GM10248 (cell line): ENCODE results near the gene WDR49.
"Not testable (repeated sequence)": the region's sequence is repeated elsewhere in the genome, so short reads cannot be mapped to it uniquely, and the experiment has no call there.

Source experiments
- CTCF ChIA-PET: fragments of 300-600 bp; sonication (Branson Sonifier 250); formaldehyde crosslinking; extraction: SDS; loops from one replicate; lab custom pipeline; 2021; ENCODE audit warnings: antibody characterized with exemption; lab: Yijun Ruan, JAX
- POLR2A ChIA-PET: fragments of 350-650 bp; sonication (Branson Sonifier 250); formaldehyde crosslinking; extraction: SDS; loops from one replicate; lab custom pipeline; 2020; ENCODE audit warnings: antibody characterized with exemption; lab: Yijun Ruan, JAX
- DNase-seq: peaks from one replicate; pipeline ENCODE4 v3.0.0; 2012; ENCODE audit errors: extremely low spot score
- TF ChIP-seq, protein P1 (sequence below): IDR thresholded peaks from 2 replicates; pipeline ENCODE4 v1.5.1; 2012; ENCODE audit warnings: mild to moderate bottlenecking, low read depth; ENCODE audit errors: extremely low read depth, missing control alignments, control extremely low read depth

WDR49 gene

DNA sequence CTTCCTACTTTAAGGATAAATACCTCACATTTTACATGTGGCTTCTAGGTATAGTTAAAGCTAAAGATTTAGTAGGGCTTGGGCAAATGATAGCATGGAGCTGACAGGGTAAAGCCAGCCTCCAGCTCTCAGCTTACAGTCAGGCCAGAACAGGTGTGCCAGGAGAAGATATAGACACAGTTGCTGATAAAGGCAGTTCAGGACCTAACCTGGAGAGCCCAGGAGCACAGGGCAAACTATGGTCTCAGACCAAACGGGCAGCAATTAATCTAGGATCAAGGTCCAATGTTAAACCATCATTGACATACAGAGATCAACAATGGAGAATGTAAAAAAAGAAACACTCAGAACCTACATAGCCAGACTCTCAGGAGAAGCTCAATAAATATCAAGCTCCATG is 4.0 kb downstream of the WDR49 start:
- no peak for DNase-seq
- CTCF ChIA-PET, result interaction anchor here (1.7 kb wide), 1 partner anchor 35 kb away, joined by 9 read pairs; no protein-coding TSS in a partner anchor
- POLR2A ChIA-PET, result no interaction called here
- TF ChIP-seq, protein P1, sequence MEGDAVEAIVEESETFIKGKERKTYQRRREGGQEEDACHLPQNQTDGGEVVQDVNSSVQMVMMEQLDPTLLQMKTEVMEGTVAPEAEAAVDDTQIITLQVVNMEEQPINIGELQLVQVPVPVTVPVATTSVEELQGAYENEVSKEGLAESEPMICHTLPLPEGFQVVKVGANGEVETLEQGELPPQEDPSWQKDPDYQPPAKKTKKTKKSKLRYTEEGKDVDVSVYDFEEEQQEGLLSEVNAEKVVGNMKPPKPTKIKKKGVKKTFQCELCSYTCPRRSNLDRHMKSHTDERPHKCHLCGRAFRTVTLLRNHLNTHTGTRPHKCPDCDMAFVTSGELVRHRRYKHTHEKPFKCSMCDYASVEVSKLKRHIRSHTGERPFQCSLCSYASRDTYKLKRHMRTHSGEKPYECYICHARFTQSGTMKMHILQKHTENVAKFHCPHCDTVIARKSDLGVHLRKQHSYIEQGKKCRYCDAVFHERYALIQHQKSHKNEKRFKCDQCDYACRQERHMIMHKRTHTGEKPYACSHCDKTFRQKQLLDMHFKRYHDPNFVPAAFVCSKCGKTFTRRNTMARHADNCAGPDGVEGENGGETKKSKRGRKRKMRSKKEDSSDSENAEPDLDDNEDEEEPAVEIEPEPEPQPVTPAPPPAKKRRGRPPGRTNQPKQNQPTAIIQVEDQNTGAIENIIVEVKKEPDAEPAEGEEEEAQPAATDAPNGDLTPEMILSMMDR, result no peak

DNA sequence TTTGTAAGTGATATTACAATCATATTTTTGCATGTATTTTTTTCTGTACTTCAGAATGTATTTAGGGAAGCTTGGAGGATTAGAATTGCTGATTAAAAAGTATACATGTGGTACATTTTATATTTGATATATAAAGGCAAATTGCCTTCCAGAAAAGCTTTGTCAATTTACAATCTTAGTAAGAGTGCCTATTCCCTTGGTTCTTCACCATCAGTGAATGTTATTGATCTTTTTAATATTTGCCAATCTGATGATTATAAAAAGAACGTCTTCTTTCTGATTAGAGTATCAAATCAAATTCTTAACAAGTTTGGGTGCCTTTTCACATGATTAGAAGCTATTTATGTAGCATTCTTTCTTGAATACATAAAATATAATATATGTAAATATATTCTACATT is 9.1 kb downstream of the WDR49 start:
- ChIA-PET CTCF (interaction anchor here (1.2 to 1.5 kb wide), 2 partner anchors 9 to 30 kb away, joined by 3 to 5 read pairs; partner anchors contain the start of gene WDR49), POLR2A (no interaction called here)
- TF ChIP-seq, protein P1, result no peak
- DNase-seq, result no peak

DNA sequence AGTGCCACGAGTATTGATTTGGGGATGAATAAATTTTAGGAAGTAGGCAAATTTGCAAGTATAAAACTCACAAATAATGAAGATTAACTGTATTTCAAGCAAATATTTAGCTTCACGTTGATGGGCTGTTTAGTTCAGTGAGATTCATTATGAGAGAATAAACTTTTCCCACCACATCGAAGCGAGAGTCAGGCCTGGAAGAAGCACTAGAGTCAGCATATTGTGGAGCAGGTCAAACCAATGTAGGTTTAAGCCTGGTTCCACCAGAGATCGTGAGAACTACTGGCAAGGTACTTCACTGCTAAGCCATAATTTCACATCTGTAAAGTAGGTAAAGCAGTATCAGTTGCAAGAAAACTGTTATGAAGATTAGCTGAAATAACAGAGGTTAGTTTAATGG is 22.3 kb downstream of the WDR49 start:
- TF ChIP-seq, protein P1, result no peak
- ChIA-PET CTCF (no interaction called here), POLR2A (no interaction called here)
- no peak for DNase-seq

DNA sequence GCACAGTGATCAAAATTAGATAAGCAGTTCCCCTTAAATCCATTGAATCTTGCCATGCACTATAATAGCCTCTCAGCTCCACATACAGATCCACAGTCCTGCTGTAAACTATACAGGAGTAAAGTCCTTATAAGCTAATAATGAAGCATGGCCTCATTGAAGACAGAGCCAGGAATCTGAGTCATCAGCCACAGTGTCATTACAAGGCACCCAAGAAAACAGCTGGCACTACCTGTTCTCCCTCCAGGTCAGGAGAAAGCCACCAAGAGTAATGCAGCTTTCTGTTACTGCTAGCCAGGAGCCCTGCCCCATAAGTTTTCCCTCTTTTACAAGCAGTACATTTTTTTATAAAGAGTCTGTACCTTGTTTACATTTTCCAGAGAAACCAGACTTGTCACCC is 27.3 kb downstream of the WDR49 start:
- CTCF ChIA-PET, result interaction anchor here (1.3 to 1.5 kb wide), 2 partner anchors 24 to 46 kb away, joined by 3 read pairs; no protein-coding TSS in a partner anchor
- DNase-seq, result no peak
- POLR2A ChIA-PET, result no interaction called here
- TF ChIP-seq, protein P1, result no peak

DNA sequence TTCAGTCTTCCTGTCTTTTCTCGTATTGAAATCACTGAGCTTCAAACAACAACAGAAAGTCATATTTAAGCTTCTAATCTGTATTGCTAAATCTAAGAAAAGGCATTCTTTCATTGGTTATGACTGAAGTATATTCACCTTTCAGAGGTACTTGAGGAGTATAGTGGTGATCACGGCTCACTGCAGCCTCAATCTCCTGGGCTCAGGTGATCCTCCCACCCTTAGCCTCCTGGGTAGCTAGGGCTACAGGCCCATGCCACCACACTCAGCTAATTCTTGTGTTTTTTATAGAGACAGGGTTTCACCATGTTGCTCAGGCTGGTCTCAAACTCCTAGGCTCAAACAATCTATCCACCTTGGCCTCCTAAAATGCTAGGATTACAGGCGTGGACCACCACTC is 38.7 kb downstream of the WDR49 start:
- ChIA-PET CTCF (no interaction called here), POLR2A (no interaction called here)
- TF ChIP-seq, protein P1, result no peak
- DNase-seq, result no peak

DNA sequence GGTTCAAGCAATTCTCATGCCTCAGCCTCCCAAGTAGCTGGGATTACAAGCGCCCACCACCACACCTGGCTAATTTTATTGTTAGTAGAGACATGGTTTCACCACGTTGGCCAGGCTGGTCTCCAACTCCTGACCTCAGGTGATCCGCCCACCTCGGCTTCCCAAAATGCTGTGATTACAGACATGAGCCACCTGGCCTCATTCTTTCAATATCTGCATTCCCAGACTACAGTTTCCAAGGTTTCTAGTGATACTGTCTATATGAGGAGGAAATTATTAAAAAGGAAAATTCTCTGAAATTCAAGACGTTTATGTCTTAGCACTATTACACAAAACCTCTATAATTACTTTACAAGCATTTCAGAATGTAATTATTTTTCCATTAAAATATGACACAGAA is 39.5 kb downstream of the WDR49 start:
- POLR2A ChIA-PET, DNase-seq, CTCF ChIA-PET: not testable (repeated sequence)

DNA sequence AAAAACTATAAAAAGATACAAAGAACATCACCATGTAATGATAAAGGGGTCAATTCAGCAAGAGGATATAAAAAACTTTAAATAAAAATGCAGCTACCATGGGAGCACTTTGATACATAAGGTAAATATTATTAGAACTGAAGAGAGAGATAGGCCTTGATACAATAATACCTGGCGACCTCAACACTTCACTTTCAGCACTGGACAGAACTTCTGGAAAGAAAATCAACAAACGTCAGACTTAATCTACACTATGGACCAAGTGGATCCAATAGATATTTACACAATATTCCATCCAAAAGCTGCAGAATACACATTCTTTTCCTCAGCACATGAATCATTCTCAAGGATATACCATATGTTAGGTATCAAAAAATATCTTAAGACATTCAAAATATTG is 42.0 kb downstream of the WDR49 start:
- ChIA-PET POLR2A (no interaction called here), CTCF (interaction anchor here (0.9 kb wide), 1 partner anchor 13 kb away, joined by 3 read pairs; no protein-coding TSS in a partner anchor)
- no peak for DNase-seq
- TF ChIP-seq, protein P1, result no peak
